ENCODE results near the gene TTC31. TPM values are rescaled to one million over a fixed set of nuclear protein-coding genes. Genes with fewer than 3 reads are reported as not detected.
A peak's percentile ranks its signal among the peaks of the same experiment; 100 is the strongest.

The TTC31 gene
- total RNA-seq, 2 experiments from 2014 or later: 20.6 to 26.1 TPM

- no peak overlapping the region for H3K27ac Mint-ChIP-seq
- Histone ChIP-seq H3K27ac (ENCODE audit: low read depth in 1 of 2, low read length in 2 of 2) (no peak overlapping the region), H3K9me3 (ENCODE audit: control insufficient read depth in 1 of 2, insufficient read depth in 1 of 2, low read length in 2 of 2) (no peaks in the 10 kb centered on the region), H3K27me3 (ENCODE audit: control insufficient read depth in 1 of 2, insufficient read depth in 2 of 2, low read length in 2 of 2) (no peaks in the 10 kb centered on the region), H3K36me3 (ENCODE audit: insufficient read depth, low read length) (peaks cover 25% of the 10 kb centered on the region), H3K4me1 (ENCODE audit: insufficient read depth, low read length) (peaks cover 43% of the 10 kb centered on the region), H3K4me3 (ENCODE audit: low read length) (no peak overlapping the region)
- peak overlapping the region; percentile 62 for H3K4me3 Mint-ChIP-seq
- peaks cover 37% of the 10 kb centered on the region for H3K36me3 Mint-ChIP-seq (ENCODE audit: low read depth)
- H3K9me3 Mint-ChIP-seq: no peaks in the 10 kb centered on the region
- ChIA-PET POLR2A (interaction anchor here (1.2 to 1.3 kb wide), 2 partner anchors 11 to 21 kb away, joined by 3 to 8 read pairs; partner anchors contain the start of genes CCDC142, MRPL53 and TTC31), CTCF (interaction anchor here (0.5 kb wide), 1 partner anchor 703 kb away, joined by 3 read pairs; no protein-coding TSS in a partner anchor)
- DNase-seq (peak in 1 of 14 experiments; percentile 34), ATAC-seq (ENCODE audit: poor library complexity) (no peak)
- TF ChIP-seq CTCF (IDR thresholded peaks at IDR 0.05): no peak
- no peaks in the 10 kb centered on the region for H3K27me3 Mint-ChIP-seq
- intact Hi-C loops (cut with DNase I, micrococcal nuclease): no loop called here
- H3K4me1 Mint-ChIP-seq (ENCODE audit: low read depth): peaks cover 58% of the 10 kb centered on the region
These were observed 21.5 kb upstream of the TTC31 start for GRCh38 chr2:74461187-74462053.

GRCh38 chr2:74462054-74462785 lies 20.7 kb upstream of the TTC31 start:
- POLR2A ChIA-PET: interaction anchor here (0.9 to 1.3 kb wide), 4 partner anchors 10 to 20 kb away, joined by 3 to 8 read pairs (median 3); partner anchors contain the start of genes CCDC142, MRPL53 and TTC31
- H3K27ac ChIP-seq (ENCODE audit: low read depth in 1 of 2, low read length in 2 of 2): no peak overlapping the region
- H3K36me3 Mint-ChIP-seq (ENCODE audit: low read depth): peaks cover 29% of the 10 kb centered on the region
- CTCF ChIA-PET: interaction anchor here (0.5 kb wide), 1 partner anchor 704 kb away, joined by 3 read pairs; no protein-coding TSS in a partner anchor
- peaks cover 25% of the 10 kb centered on the region for H3K36me3 ChIP-seq (ENCODE audit: insufficient read depth, low read length)
- no peak overlapping the region for H3K4me3 ChIP-seq (ENCODE audit: low read length)
- H3K9me3 ChIP-seq (ENCODE audit: control insufficient read depth in 1 of 2, insufficient read depth in 1 of 2, low read length in 2 of 2): no peaks in the 10 kb centered on the region
- peaks cover 35% of the 10 kb centered on the region for H3K4me1 ChIP-seq (ENCODE audit: insufficient read depth, low read length)
- H3K4me3 Mint-ChIP-seq: peak overlapping the region; percentile 82
- no peak for TF ChIP-seq CTCF (IDR thresholded peaks at IDR 0.05)
- H3K9me3 Mint-ChIP-seq: no peaks in the 10 kb centered on the region
- DNase-seq: no peak
- intact Hi-C loops (cut with DNase I, micrococcal nuclease): no loop called here
- peaks cover 50% of the 10 kb centered on the region for H3K4me1 Mint-ChIP-seq (ENCODE audit: low read depth)
- H3K27ac Mint-ChIP-seq: no peak overlapping the region
- no peak for ATAC-seq (ENCODE audit: poor library complexity)
- H3K27me3 ChIP-seq (ENCODE audit: control insufficient read depth in 1 of 2, insufficient read depth in 2 of 2, low read length in 2 of 2): no peaks in the 10 kb centered on the region
- no peaks in the 10 kb centered on the region for H3K27me3 Mint-ChIP-seq

- ChIA-PET POLR2A (interaction anchor here (0.9 to 1.0 kb wide), 2 partner anchors 18 to 19 kb away, joined by 3 read pairs; no protein-coding TSS in a partner anchor), CTCF (no interaction called here)
- Histone ChIP-seq H3K4me3 (ENCODE audit: low read length) (no peak overlapping the region), H3K27ac (ENCODE audit: low read depth in 1 of 2, low read length in 2 of 2) (no peak overlapping the region), H3K4me1 (ENCODE audit: insufficient read depth, low read length) (peaks cover 34% of the 10 kb centered on the region), H3K27me3 (ENCODE audit: control insufficient read depth in 1 of 2, insufficient read depth in 2 of 2, low read length in 2 of 2) (no peaks in the 10 kb centered on the region), H3K9me3 (ENCODE audit: control insufficient read depth in 1 of 2, insufficient read depth in 1 of 2, low read length in 2 of 2) (no peaks in the 10 kb centered on the region), H3K36me3 (ENCODE audit: insufficient read depth, low read length) (peaks cover 25% of the 10 kb centered on the region)
- peaks cover 45% of the 10 kb centered on the region for H3K4me1 Mint-ChIP-seq (ENCODE audit: low read depth)
- peak overlapping the region; percentile 82 for H3K4me3 Mint-ChIP-seq
- DNase-seq (no peak), ATAC-seq (ENCODE audit: poor library complexity) (no peak)
- no peaks in the 10 kb centered on the region for H3K27me3 Mint-ChIP-seq
- no peaks in the 10 kb centered on the region for H3K9me3 Mint-ChIP-seq
- intact Hi-C loops (cut with DNase I, micrococcal nuclease): no loop called here
- H3K27ac Mint-ChIP-seq: no peak overlapping the region
- H3K36me3 Mint-ChIP-seq (ENCODE audit: low read depth): peaks cover 23% of the 10 kb centered on the region
- TF ChIP-seq CTCF (IDR thresholded peaks at IDR 0.05): no peak
These were observed 20.1 kb upstream of the TTC31 start for GRCh38 chr2:74462786-74463105.
